Measurements from ENCODE around the gene CCM2.

CCM2 gene

GRCh38 chr7:45050198-45050597, 50.2 kb downstream of the CCM2 start:
- DNase-seq (ENCODE audit: low read depth) = no peak
- TF ChIP-seq, protein P1, sequence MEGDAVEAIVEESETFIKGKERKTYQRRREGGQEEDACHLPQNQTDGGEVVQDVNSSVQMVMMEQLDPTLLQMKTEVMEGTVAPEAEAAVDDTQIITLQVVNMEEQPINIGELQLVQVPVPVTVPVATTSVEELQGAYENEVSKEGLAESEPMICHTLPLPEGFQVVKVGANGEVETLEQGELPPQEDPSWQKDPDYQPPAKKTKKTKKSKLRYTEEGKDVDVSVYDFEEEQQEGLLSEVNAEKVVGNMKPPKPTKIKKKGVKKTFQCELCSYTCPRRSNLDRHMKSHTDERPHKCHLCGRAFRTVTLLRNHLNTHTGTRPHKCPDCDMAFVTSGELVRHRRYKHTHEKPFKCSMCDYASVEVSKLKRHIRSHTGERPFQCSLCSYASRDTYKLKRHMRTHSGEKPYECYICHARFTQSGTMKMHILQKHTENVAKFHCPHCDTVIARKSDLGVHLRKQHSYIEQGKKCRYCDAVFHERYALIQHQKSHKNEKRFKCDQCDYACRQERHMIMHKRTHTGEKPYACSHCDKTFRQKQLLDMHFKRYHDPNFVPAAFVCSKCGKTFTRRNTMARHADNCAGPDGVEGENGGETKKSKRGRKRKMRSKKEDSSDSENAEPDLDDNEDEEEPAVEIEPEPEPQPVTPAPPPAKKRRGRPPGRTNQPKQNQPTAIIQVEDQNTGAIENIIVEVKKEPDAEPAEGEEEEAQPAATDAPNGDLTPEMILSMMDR (IDR thresholded peaks at IDR 0.05; ENCODE audit: low read length, missing control alignments) = no peak
- no peak overlapping the region for H3K4me3 ChIP-seq (replicated peaks; ENCODE audit: low read depth, low read length)

GRCh38 chr7:45052011-45052410, 52.0 kb downstream of the CCM2 start:
- no peak for DNase-seq (ENCODE audit: low read depth)
- no peak overlapping the region for H3K4me3 ChIP-seq (replicated peaks; ENCODE audit: low read depth, low read length)
- TF ChIP-seq, protein P1 (IDR thresholded peaks at IDR 0.05; ENCODE audit: low read length, missing control alignments) = no peak

DNA sequence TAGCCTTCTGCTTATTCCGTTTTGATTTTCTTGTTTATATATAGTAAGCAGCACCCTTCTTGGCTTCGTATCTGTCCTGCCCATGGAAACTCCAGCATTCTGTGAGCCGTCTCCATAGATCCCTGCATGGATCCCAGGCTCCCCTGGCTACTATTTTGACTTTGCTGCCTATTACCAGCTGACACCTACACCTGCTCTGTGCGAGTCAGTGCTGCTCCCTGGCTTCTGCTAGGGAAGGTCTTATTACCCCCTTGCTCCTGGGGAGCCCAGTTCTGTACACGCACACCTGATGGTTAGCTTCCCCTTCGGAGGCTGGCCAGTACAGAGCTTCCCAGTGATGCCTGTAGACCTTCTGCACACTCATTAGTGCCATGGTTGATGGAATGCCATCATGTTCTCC, 53.4 kb downstream of the CCM2 start:
- DNase-seq (ENCODE audit: low read depth) = no peak
- TF ChIP-seq, protein P1 (IDR thresholded peaks at IDR 0.05; ENCODE audit: low read length, missing control alignments) = no peak
- H3K4me3 ChIP-seq (replicated peaks; ENCODE audit: low read depth, low read length) = no peak overlapping the region

DNA sequence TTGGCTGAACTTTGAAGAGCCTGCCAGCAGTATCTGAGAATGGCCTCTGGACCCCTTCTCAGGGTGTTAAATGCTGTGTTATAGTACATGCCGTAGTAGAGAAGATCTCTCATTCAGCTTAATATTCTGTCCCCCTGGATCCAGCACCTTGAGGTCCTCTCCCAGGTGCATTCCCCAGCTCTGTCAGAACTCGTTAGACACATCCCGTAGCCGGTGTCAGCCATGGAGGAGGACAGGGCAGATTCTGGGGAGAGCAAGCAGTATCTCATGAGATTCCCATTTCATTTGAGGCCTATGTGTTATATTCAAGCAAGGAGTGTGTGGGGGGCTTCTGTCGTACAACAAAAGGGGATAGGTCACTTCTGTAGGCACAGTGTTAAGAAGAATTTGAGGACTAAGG, 53.9 kb downstream of the CCM2 start:
- TF ChIP-seq, protein P1 (IDR thresholded peaks at IDR 0.05; ENCODE audit: low read length, missing control alignments) = no peak
- DNase-seq (ENCODE audit: low read depth) = no peak
- no peak overlapping the region for H3K4me3 ChIP-seq (replicated peaks; ENCODE audit: low read depth, low read length)

DNA sequence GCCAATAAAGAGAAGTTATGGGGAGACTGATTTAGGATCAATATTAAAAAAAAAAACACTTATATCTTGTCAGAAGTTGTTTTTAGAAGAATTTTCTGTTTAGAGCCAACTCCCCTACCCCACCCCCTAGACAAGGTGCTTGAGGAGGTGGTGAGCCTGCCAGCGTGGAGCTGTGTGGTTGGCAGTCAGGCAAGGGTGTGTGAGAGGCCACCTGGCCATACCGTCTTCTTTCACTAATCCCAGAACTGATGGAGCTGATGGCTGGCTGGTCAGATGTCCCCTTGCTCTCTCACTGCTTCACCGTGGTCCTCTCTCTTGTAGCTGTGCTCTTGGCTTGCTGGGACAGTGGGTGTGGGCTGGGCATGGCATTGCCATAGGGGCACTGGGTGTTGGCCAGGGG, 54.4 kb downstream of the CCM2 start:
- no peak overlapping the region for H3K4me3 ChIP-seq (replicated peaks; ENCODE audit: low read depth, low read length)
- DNase-seq (ENCODE audit: low read depth) = no peak
- TF ChIP-seq, protein P1 (IDR thresholded peaks at IDR 0.05; ENCODE audit: low read length, missing control alignments) = no peak

DNA sequence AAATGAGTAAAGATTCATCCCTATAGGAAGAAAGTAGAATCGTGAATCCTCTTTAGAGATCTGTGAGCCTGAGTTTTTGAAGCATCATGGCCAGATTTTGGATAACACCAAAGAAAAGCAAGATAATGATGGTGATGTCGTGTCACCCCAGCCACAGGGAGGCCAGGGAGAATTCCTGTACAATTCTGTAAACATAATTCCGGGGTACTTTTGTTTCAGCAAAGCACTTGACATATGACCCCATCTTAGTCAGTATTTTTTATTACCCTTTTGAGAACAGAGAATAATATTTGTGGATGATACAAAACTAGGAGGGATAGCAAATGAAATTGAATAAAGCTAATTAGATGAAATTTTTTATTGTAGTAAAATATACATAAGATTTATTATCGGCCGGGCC, 55.0 kb downstream of the CCM2 start:
- TF ChIP-seq, protein P1 (IDR thresholded peaks at IDR 0.05; ENCODE audit: low read length, missing control alignments) = no peak
- no peak for DNase-seq (ENCODE audit: low read depth)
- H3K4me3 ChIP-seq (replicated peaks; ENCODE audit: low read depth, low read length) = no peak overlapping the region

- TF ChIP-seq, protein P1 (IDR thresholded peaks at IDR 0.05; ENCODE audit: low read length, missing control alignments) = no peak
- no peak overlapping the region for H3K4me3 ChIP-seq (replicated peaks; ENCODE audit: low read depth, low read length)
- no peak for DNase-seq (ENCODE audit: low read depth)
Observed at GRCh38 chr7:45055594-45056219, 55.7 kb downstream of the CCM2 start.
